ENCODE measurements around the gene ZDHHC17.

The ZDHHC17 gene

GRCh38 chr12:76802060-76802459 lies 38.1 kb downstream of the ZDHHC17 start:
- no peaks in the 10 kb centered on the region for H3K4me1 ChIP-seq (ENCODE audit: control insufficient read depth in 1 of 2, insufficient read depth in 1 of 2, low read depth in 1 of 2, low read length in 1 of 2)
- H3K9me3 ChIP-seq, result no peaks in the 10 kb centered on the region
- no peaks in the 10 kb centered on the region for H3K27me3 ChIP-seq
- H3K36me3 ChIP-seq, result peaks cover 37% of the 10 kb centered on the region
- no peak overlapping the region for H3K27ac ChIP-seq
- H3K4me3 ChIP-seq (ENCODE audit: low read depth in 1 of 2, low read length in 1 of 2), result no peak overlapping the region
- no peak for TF ChIP-seq CTCF (IDR thresholded peaks at IDR 0.05)

- TF ChIP-seq CTCF (IDR thresholded peaks at IDR 0.05), result no peak
- Histone ChIP-seq H3K27ac (peak overlapping the region; percentile 36), H3K4me1 (ENCODE audit: control insufficient read depth in 1 of 2, insufficient read depth in 1 of 2, low read depth in 1 of 2, low read length in 1 of 2) (no peaks in the 10 kb centered on the region), H3K36me3 (peaks cover 43% of the 10 kb centered on the region), H3K4me3 (ENCODE audit: low read depth in 1 of 2, low read length in 1 of 2) (no peak overlapping the region), H3K9me3 (no peaks in the 10 kb centered on the region), H3K27me3 (no peaks in the 10 kb centered on the region)
Measured at GRCh38 chr12:76804435-76804976, 40.6 kb downstream of the ZDHHC17 start.

- no peak for TF ChIP-seq CTCF (IDR thresholded peaks at IDR 0.05)
- H3K4me1 ChIP-seq (ENCODE audit: control insufficient read depth in 1 of 2, insufficient read depth in 1 of 2, low read depth in 1 of 2, low read length in 1 of 2), result no peaks in the 10 kb centered on the region
- no peaks in the 10 kb centered on the region for H3K27me3 ChIP-seq
- H3K36me3 ChIP-seq, result peaks cover 72% of the 10 kb centered on the region
- no peak overlapping the region for H3K4me3 ChIP-seq (ENCODE audit: low read depth in 1 of 2, low read length in 1 of 2)
- no peak overlapping the region for H3K27ac ChIP-seq
- H3K9me3 ChIP-seq, result no peaks in the 10 kb centered on the region
Measured at GRCh38 chr12:76810671-76811419, 46.9 kb downstream of the ZDHHC17 start.

- Histone ChIP-seq H3K9me3 (no peaks in the 10 kb centered on the region), H3K4me1 (ENCODE audit: control insufficient read depth in 1 of 2, insufficient read depth in 1 of 2, low read depth in 1 of 2, low read length in 1 of 2) (no peaks in the 10 kb centered on the region), H3K27ac (no peak overlapping the region), H3K4me3 (ENCODE audit: low read depth in 1 of 2, low read length in 1 of 2) (no peak overlapping the region), H3K36me3 (peaks cover 72% of the 10 kb centered on the region), H3K27me3 (no peaks in the 10 kb centered on the region)
- TF ChIP-seq CTCF (IDR thresholded peaks at IDR 0.05), result no peak
Measured at GRCh38 chr12:76811976-76812375, 48.1 kb downstream of the ZDHHC17 start.

GRCh38 chr12:76813265-76813664 lies 49.4 kb downstream of the ZDHHC17 start:
- TF ChIP-seq CTCF (IDR thresholded peaks at IDR 0.05), result no peak
- Histone ChIP-seq H3K4me1 (ENCODE audit: control insufficient read depth in 1 of 2, insufficient read depth in 1 of 2, low read depth in 1 of 2, low read length in 1 of 2) (no peaks in the 10 kb centered on the region), H3K27ac (no peak overlapping the region), H3K4me3 (ENCODE audit: low read depth in 1 of 2, low read length in 1 of 2) (no peak overlapping the region), H3K36me3 (peaks cover 65% of the 10 kb centered on the region), H3K27me3 (no peaks in the 10 kb centered on the region), H3K9me3 (no peaks in the 10 kb centered on the region)
